Heart left ventricle (tissue), 16 donors: ENCODE measurements around the gene NECAB2. TPM values are rescaled to one million over a fixed set of nuclear protein-coding genes. Genes with fewer than 3 reads are reported as not detected.

Experiments used
- ATAC-seq, 4 donors: fragments of 200-7000 bp; cut with Tn5 transposase; one replicate each; pipeline ENCODE4 v1.9.1; 2020 to 2022; ENCODE audit warnings: moderate library complexity in 4 of 4, mild to moderate bottlenecking in 3 of 4, moderate number of reproducible peaks in 1 of 4
- DNase-seq, 5 donors: peaks; one replicate each; pipeline ENCODE4 v3.0.0-alpha.2; 2020
- H3K27ac ChIP-seq, 12 donors: fragments of 200-600 bp; sonication (generic) in 4 of 12; one replicate each; pipeline versions ENCODE4 v1.5.0 to v1.8.0; 2016 to 2022; ENCODE audit warnings: mild to moderate bottlenecking in 2 of 12
- H3K27me3 ChIP-seq, 9 donors: fragments of 200-600 bp; sonication (generic) in 2 of 9; one replicate each; pipeline versions ENCODE4 v1.5.1 to v1.8.0; 2016 to 2022; ENCODE audit warnings: mild to moderate bottlenecking in 3 of 9
- H3K36me3 ChIP-seq, 9 donors: fragments of 200-600 bp; sonication (generic) in 2 of 9; one replicate each; pipeline versions ENCODE4 v1.5.0 to v1.8.0; 2018 to 2022; ENCODE audit warnings: mild to moderate bottlenecking in 2 of 9
- H3K4me1 ChIP-seq, 12 donors: fragments of 200-600 bp; sonication (generic) in 4 of 12; one replicate each; pipeline versions ENCODE4 v1.5.0 to v1.8.0; 2016 to 2022; ENCODE audit warnings: mild to moderate bottlenecking in 3 of 12
- H3K4me3 ChIP-seq, 12 donors: fragments of 200-600 bp; sonication (generic) in 4 of 12; one replicate each; pipeline versions ENCODE4 v1.5.0 to v1.8.0; 2017 to 2022; ENCODE audit warnings: mild to moderate bottlenecking in 9 of 12, moderate library complexity in 4 of 12
- H3K9me3 ChIP-seq, 12 donors: fragments of 200-600 bp; sonication (generic) in 4 of 12; one replicate each; pipeline versions ENCODE4 v1.5.0 to v1.8.0; 2016 to 2022; ENCODE audit warnings: mild to moderate bottlenecking in 1 of 12
- POLR2A ChIP-seq, 2 donors: fragments of 450-650 bp; IDR thresholded peaks; one replicate each; pipeline ENCODE4 v1.6.1; 2017; ENCODE audit warnings: antibody characterized with exemption in 2 of 2, mild to moderate bottlenecking in 2 of 2, moderate library complexity in 2 of 2
- WGBS, 4 donors: extraction: QIAGEN DNeasy Blood & Tissue Kit in 2 of 4; methylation state at CpG; one replicate each; pipeline versions ENCODE4 v1.1.5 to v1.1.7; 2013 to 2018; 5-methylcytosine and 5-hydroxymethylcytosine counted together
- intact Hi-C, 10 donors: fragments of 100-400 bp; cut with DNase I; formaldehyde crosslinking; loops; one replicate each; pipeline versions ENCODE4 v1.11.1 to v1.14.2; 2022
- polyA plus RNA-seq, 2 donors: library from polyadenylated mRNA; stranded (reverse); fragments of 200-250 nt; gene quantifications; one replicate each; pipeline ENCODE4 v1.2.3, GENCODE V29; 2013
- total RNA-seq, 9 donors: library from RNA; depleted of rRNA in 2 of 9; stranded (reverse); fragments of >200 nt in 2 of 9; fragmentation: NEBNext Ultra II Directional in 3 of 9; extraction: Animal tissue kit (Norgen Biotek cat#: 25700) in 3 of 9; gene quantifications; one replicate each; pipeline versions ENCODE4 v1.1.0 to v1.2.4, GENCODE V29; 2016 to 2023
- TF ChIP-seq, protein P1 (sequence below), 12 donors: fragments of 200-600 bp; sonication (generic) in 4 of 12; IDR thresholded peaks; one replicate each; pipeline versions ENCODE4 v1.5.0 to v1.8.0; 2018 to 2022; ENCODE audit warnings: antibody characterized with exemption in 12 of 12, mild to moderate bottlenecking in 5 of 12
- donor health status: ischemic (EF 13 %, LVEDD 7.1; RV severe dilation, severe dysfunction).
- donor health status: healthy with polysubstance abuse.
- donor health status: DM: no; HTN: yes; CAD: no.
- donor health status: DM: no; HTN: no; CAD: no.
- donor health status: ischemic (EF 25% LVEDD 6.9; RV normal size, moderate dysfunction).
- donor health status: ischemic (EF 25% LVEDD 5.7; RV mildly dilated, moderate dysfunction).
- donor health status: healthy.
- donor health status: DM: yes; HTN: yes; CAD: no.
- donor health status: ischemic (EF 35%, LVEDD 5.7; RV mildly dilated, moderate dysfunction).
- donor health status: nonischemic (EF 11% LVEDD 7.7; RV severe dilation, severe dysfunction).
- donor health status: DM: yes; HTN: yes; CAD: no.
- donor health status: PGD.
- donor health status: ischemic (EF 29% LVEDD 5.4; RV normal size, mild dysfunction).
- donor health status: nonischemic (EF 23%, LVEDD 6.1; RV moderate dilation, normal function).

Gene NECAB2
- total and polyA plus RNA-seq, 11 donors, result 0.24 to 2.1 (median 0.88) TPM; not detected in 2

DNA sequence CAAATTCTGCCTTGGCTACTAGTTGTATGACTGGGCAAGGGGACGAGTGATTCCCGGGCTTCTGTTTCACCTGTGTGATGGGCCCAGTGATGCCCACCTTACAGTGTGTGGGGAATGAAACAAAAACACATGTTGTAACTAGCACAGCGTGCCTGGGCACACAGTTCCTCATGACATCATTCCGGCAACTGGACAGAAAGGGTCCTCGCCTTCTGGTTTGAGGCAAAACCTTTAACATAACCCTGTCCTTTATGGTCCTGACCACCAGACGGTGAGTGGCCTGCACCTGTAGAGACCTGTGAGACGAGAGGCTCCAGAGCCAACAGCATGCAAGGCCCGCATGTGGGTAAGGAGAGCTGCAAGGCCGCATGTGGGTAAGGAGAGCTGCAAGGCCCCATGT lies 82.3 kb downstream of the NECAB2 start:
- TF ChIP-seq POLR2A (IDR thresholded peaks at IDR 0.05), result no peak
- TF ChIP-seq, protein P1, sequence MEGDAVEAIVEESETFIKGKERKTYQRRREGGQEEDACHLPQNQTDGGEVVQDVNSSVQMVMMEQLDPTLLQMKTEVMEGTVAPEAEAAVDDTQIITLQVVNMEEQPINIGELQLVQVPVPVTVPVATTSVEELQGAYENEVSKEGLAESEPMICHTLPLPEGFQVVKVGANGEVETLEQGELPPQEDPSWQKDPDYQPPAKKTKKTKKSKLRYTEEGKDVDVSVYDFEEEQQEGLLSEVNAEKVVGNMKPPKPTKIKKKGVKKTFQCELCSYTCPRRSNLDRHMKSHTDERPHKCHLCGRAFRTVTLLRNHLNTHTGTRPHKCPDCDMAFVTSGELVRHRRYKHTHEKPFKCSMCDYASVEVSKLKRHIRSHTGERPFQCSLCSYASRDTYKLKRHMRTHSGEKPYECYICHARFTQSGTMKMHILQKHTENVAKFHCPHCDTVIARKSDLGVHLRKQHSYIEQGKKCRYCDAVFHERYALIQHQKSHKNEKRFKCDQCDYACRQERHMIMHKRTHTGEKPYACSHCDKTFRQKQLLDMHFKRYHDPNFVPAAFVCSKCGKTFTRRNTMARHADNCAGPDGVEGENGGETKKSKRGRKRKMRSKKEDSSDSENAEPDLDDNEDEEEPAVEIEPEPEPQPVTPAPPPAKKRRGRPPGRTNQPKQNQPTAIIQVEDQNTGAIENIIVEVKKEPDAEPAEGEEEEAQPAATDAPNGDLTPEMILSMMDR (IDR thresholded peaks at IDR 0.05), result no peak
- Histone ChIP-seq H3K27me3 (no peaks in the 10 kb centered on the region), H3K4me3 (no peak overlapping the region), H3K27ac (no peak overlapping the region), H3K9me3 (no peaks in the 10 kb centered on the region), H3K36me3 (peaks cover 0 to 59% (median 54%) of the 10 kb centered on the region in 9 donors), H3K4me1 (peaks cover 0 to 17% (median 5%) of the 10 kb centered on the region in 12 donors)
- DNase-seq (peak in 1 of 5 donors; percentile 10), ATAC-seq (no peak)
- 82 to 93% (median 91%) methylated on average over 8 to 9 of the region's 9 CpGs for WGBS, 4 donors
- intact Hi-C loops, result no loop called here

DNA sequence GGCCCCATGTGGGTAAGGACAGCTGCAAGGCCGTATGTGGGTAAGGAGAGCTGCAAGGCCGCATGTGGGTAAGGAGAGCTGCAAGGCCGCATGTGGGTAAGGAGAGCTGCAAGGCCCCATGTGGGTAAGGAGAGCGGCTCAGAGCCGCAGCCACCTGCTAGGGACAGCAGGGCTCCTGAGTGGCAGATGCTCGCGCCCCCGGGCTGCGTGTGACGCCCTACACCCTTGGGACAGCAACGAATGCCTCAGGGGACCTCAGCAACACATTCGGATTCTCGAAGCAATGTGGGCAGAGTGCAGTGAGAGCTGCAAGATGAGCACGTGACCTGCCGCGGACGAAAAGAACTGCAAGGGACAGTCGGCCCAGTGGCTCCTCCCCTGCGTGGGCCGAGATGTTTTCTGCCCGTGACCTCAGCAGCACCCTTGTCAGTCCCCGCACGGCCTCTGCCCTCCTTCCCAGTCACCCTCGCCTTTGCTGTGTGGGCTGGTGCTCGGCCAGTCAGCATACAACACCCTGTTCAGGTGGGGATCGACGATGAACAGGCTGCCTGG lies 84.1 kb downstream of the NECAB2 start:
- Histone ChIP-seq H3K9me3 (no peaks in the 10 kb centered on the region), H3K27ac (no peak overlapping the region), H3K4me1 (peaks cover 0 to 35% (median 20%) of the 10 kb centered on the region in 12 donors), H3K36me3 (peaks cover 0 to 77% (median 71%) of the 10 kb centered on the region in 9 donors), H3K27me3 (no peaks in the 10 kb centered on the region), H3K4me3 (no peak overlapping the region)
- TF ChIP-seq POLR2A (IDR thresholded peaks at IDR 0.05), result no peak
- TF ChIP-seq, protein P1 (IDR thresholded peaks at IDR 0.05), result no peak
- ATAC-seq, result peak in 3 of 4 donors; percentile 22 to 56 (median 37)
- WGBS, 4 donors, result 68 to 73% (median 70%) methylated on average over 16 to 27 of the region's 27 CpGs
- DNase-seq, result peak in 2 of 5 donors; percentile 37 to 55
- intact Hi-C loops, result no loop called here

Other genes with a start within 250 kb of the NECAB2 start
- 100 to 1,000 TPM in 7 of 9 donors, 10 to 100 TPM in 2; 20.4 to 174 (median 148) TPM for gene HSBP1, start 160.3 kb upstream of the NECAB2 start, total RNA-seq
- 100 to 1,000 TPM in 1 of 2 donors, 10 to 100 TPM in 1; 57.4 to 111 TPM for gene HSBP1, start 160.3 kb upstream of the NECAB2 start, polyA plus RNA-seq
- gene MLYCD, start 69.1 kb upstream of the NECAB2 start, total RNA-seq, result 10 to 100 TPM; 22.5 to 65.3 (median 40.2) TPM
- 10 to 100 TPM; 19.4 to 21.8 TPM for gene MLYCD, start 69.1 kb upstream of the NECAB2 start, polyA plus RNA-seq
- 10 to 100 TPM in 2 of 9 donors, 1 to 10 TPM in 7; 3.3 to 11.0 (median 7.0) TPM for gene OSGIN1, start 15.0 kb upstream of the NECAB2 start, total RNA-seq
- gene OSGIN1, start 15.0 kb upstream of the NECAB2 start, polyA plus RNA-seq, result 10 to 100 TPM in 1 of 2 donors, 1 to 10 TPM in 1; 7.4 to 12.8 TPM
- gene SLC38A8, start 74.6 kb downstream of the NECAB2 start, total RNA-seq, result 1 to 10 TPM in 3 of 9 donors, under 1 TPM in 4, not detected in 2; 0.29 to 5.8 (median 0.63) TPM
- gene SLC38A8, start 74.6 kb downstream of the NECAB2 start, polyA plus RNA-seq, result 10 to 100 TPM in 1 of 2 donors, not detected in 1; 25.3 TPM
- gene MBTPS1, start 148.7 kb downstream of the NECAB2 start, total RNA-seq, result 10 to 100 TPM; 57.3 to 91.4 (median 68.6) TPM
- gene MBTPS1, start 148.7 kb downstream of the NECAB2 start, polyA plus RNA-seq, result 10 to 100 TPM; 37.2 to 54.2 TPM
- gene HSDL1, start 176.9 kb downstream of the NECAB2 start, total RNA-seq, result 10 to 100 TPM; 15.8 to 46.8 (median 23.4) TPM
- 10 to 100 TPM; 12.8 to 16.1 TPM for gene HSDL1, start 176.9 kb downstream of the NECAB2 start, polyA plus RNA-seq
- gene DNAAF1, start 177.1 kb downstream of the NECAB2 start, total RNA-seq, result under 1 TPM in 3 of 9 donors, not detected in 6; 0.20 to 0.32 (median 0.25) TPM
- under 1 TPM; 0.15 to 0.38 TPM for gene DNAAF1, start 177.1 kb downstream of the NECAB2 start, polyA plus RNA-seq
- gene TAF1C, start 218.8 kb downstream of the NECAB2 start, total RNA-seq, result 10 to 100 TPM; 16.3 to 24.3 (median 21.8) TPM
- 10 to 100 TPM; 22.6 to 34.4 TPM for gene TAF1C, start 218.8 kb downstream of the NECAB2 start, polyA plus RNA-seq
- 1 to 10 TPM in 2 of 9 donors, under 1 TPM in 4, not detected in 3; 0.21 to 1.3 (median 0.58) TPM for gene ADAD2, start 222.9 kb downstream of the NECAB2 start, total RNA-seq
- gene ADAD2, start 222.9 kb downstream of the NECAB2 start, polyA plus RNA-seq, result 1 to 10 TPM in 1 of 2 donors, under 1 TPM in 1; 0.36 to 1.2 TPM